Endothelial cell of umbilical vein (primary cell): ENCODE results near the gene TYW3. TPM values are rescaled to one million over a fixed set of nuclear protein-coding genes. Genes with fewer than 3 reads are reported as not detected.

ENCODE experiments used
- BruUV-seq: library from RNA; stranded (reverse); fragments of 400-500 nt; replicated peaks from 2 replicates; lab custom pipeline; 2021; lab: Mats Ljungman, UMichigan
- CTCF ChIA-PET: fragments of 300-600, 350-600 bp; sonication (Branson Sonifier 250); formaldehyde crosslinking; loops from one replicate; lab custom pipeline; 2021; ENCODE audit warnings: antibody characterized with exemption, inconsistent platforms; lab: Charles Lee
- POLR2A ChIA-PET: fragments of 300-600, 350-600 bp; sonication (Branson Sonifier 250); formaldehyde crosslinking; loops from one replicate; lab custom pipeline; 2021; ENCODE audit warnings: antibody characterized with exemption, inconsistent platforms; lab: Charles Lee
- DNase-seq: peaks from one replicate; pipeline ENCODE4 v3.0.0-alpha.2; 2011; ENCODE audit warnings: low read depth, low spot score
- FAIRE-seq: peaks from 2 replicates; lab custom pipeline; 2011; peaks lifted over from hg19 to GRCh38; lab: Jason Lieb, UNC
- H2AFZ ChIP-seq: 2 replicates; pipeline ENCODE4 v1.6.0; 2012; ENCODE audit warnings: low read depth, low read length, control low read depth, inconsistent platforms
- H3K27ac ChIP-seq: 2 replicates; pipeline ENCODE4 v1.5.1; 2011; ENCODE audit warnings: low read depth, mild to moderate bottlenecking, control low read depth, low read length, moderate library complexity; ENCODE audit not compliant: insufficient read depth
- H3K27me3 ChIP-seq, 2 experiments: 2 replicates each; pipeline versions ENCODE4 v1.6.0 to v1.6.1; 2011; ENCODE audit warnings: low read length in 2 of 2, mixed read lengths in 1 of 2; ENCODE audit not compliant: control insufficient read depth in 2 of 2, insufficient read depth in 2 of 2
- H3K36me3 ChIP-seq, 2 experiments: 2 replicates in 1 of 2; 3 replicates in 1 of 2; pipeline ENCODE4 v1.5.1; 2011; ENCODE audit warnings: low read length in 2 of 2, mild to moderate bottlenecking in 1 of 2, moderate library complexity in 1 of 2; ENCODE audit not compliant: control insufficient read depth in 2 of 2, insufficient read depth in 2 of 2; ENCODE audit errors: extremely low read depth in 1 of 2
- H3K4me1 ChIP-seq: 3 replicates; pipeline ENCODE4 v1.5.1; 2011; ENCODE audit warnings: mild to moderate bottlenecking, low read length; ENCODE audit not compliant: control insufficient read depth, insufficient read depth; ENCODE audit errors: extremely low read depth
- H3K4me2 ChIP-seq: 2 replicates; pipeline ENCODE4 v1.6.1; 2011; ENCODE audit warnings: low read length, control low read depth, mixed read lengths; ENCODE audit not compliant: insufficient read depth
- H3K4me3 ChIP-seq, 3 experiments: fragments of 200-600 bp in 1 of 3; sonication (generic), shearing (Covaris generic) in 1 of 3; replicated peaks in 1 of 3; 2 replicates each; pipeline ENCODE4 v1.5.1; 2011 to 2016; ENCODE audit warnings: control low read depth in 3 of 3, low read length in 3 of 3, mild to moderate bottlenecking in 2 of 3, inconsistent platforms in 1 of 3, low read depth in 1 of 3, moderate library complexity in 1 of 3; ENCODE audit not compliant: insufficient read depth in 1 of 3
- H3K79me2 ChIP-seq: 2 replicates; pipeline ENCODE4 v1.6.0; 2012; ENCODE audit warnings: low read length, inconsistent platforms; ENCODE audit not compliant: control insufficient read depth, insufficient read depth
- H3K9ac ChIP-seq: replicated peaks from 2 replicates; pipeline ENCODE3; 2011; ENCODE audit warnings: low read length, control low read depth; ENCODE audit not compliant: insufficient read depth; ENCODE audit errors: extremely low read depth
- H3K9me1 ChIP-seq: replicated peaks from 3 replicates; pipeline ENCODE4 v1.6.0; 2011; ENCODE audit warnings: mild to moderate bottlenecking, low read length; ENCODE audit not compliant: control insufficient read depth, insufficient read depth; ENCODE audit errors: extremely low read depth
- H3K9me3 ChIP-seq: replicated peaks from 2 replicates; pipeline ENCODE4 v1.5.1; 2012; ENCODE audit warnings: low read length, inconsistent platforms; ENCODE audit not compliant: control insufficient read depth, insufficient read depth
- H4K20me1 ChIP-seq: replicated peaks from 2 replicates; pipeline ENCODE3; 2011; ENCODE audit warnings: mild to moderate bottlenecking, low read length; ENCODE audit not compliant: control insufficient read depth, insufficient read depth; ENCODE audit errors: extremely low read depth
- JUN ChIP-seq: IDR thresholded peaks from 2 replicates; pipeline ENCODE4 v1.6.1; 2011; ENCODE audit warnings: borderline replicate concordance, low read depth; ENCODE audit not compliant: insufficient read length, insufficient read depth
- MYC ChIP-seq: IDR thresholded peaks from one replicate; pipeline ENCODE4 v1.6.1; 2011; ENCODE audit warnings: mild to moderate bottlenecking, low read depth, low read length
- POLR2A ChIP-seq: IDR thresholded peaks from 2 replicates; pipeline ENCODE4 v1.6.1; 2012; ENCODE audit warnings: low read depth, mild to moderate bottlenecking, control low read depth, low read length
- POLR2AphosphoS5 ChIP-seq: IDR thresholded peaks from 2 replicates; pipeline ENCODE4 v1.6.1; 2012; ENCODE audit warnings: low read depth, mild to moderate bottlenecking, control low read depth, low read length, moderate library complexity; ENCODE audit not compliant: insufficient read depth
- dilution Hi-C: fragments of 300-500 bp; cut with MboI; formaldehyde crosslinking; loops from one replicate; pipeline ENCODE4 v1.15.0; 2019; ENCODE audit warnings: low sequenced_read_pairs; ENCODE audit not compliant: extremely low pct_ligation_motif_present
- intact Hi-C: fragments of 100-400 bp; cut with micrococcal nuclease; formaldehyde crosslinking; loops from one replicate; pipeline ENCODE4 v1.10.0; 2022
- polyA plus RNA-seq, 4 experiments: library from polyadenylated mRNA; depleted of rRNA in 3 of 4; stranded (reverse) in 3 of 4; unstranded in 1 of 4; fragments of >200 nt; gene quantifications; 2 replicates each; pipeline versions ENCODE4 v1.2.1 to v1.2.3, GENCODE V29; 2011 to 2012; ENCODE audit warnings: missing spikeins in 1 of 4
- total RNA-seq: library from RNA; stranded (reverse); gene quantifications from 2 replicates; pipeline ENCODE4 v1.2.3, GENCODE V29; 2021
- TF ChIP-seq, protein P1 (sequence below), 2 donors: IDR thresholded peaks; 1 replicate in 1 of 2; 2 replicates in 1 of 2; pipeline ENCODE4 v1.5.1; 2011; ENCODE audit warnings: low read length in 2 of 2, mild to moderate bottlenecking in 2 of 2, moderate library complexity in 2 of 2, control low read depth in 1 of 2, inconsistent platforms in 1 of 2, low read depth in 1 of 2; ENCODE audit not compliant: insufficient read depth in 1 of 2; ENCODE audit errors: extremely low read depth in 1 of 2

TYW3 gene
- total and polyA plus RNA-seq, 2 donors (not counting 3 experiments of a cell fraction or from before 2014, with no cell fraction given) = 8.5 to 22.8 TPM

DNA sequence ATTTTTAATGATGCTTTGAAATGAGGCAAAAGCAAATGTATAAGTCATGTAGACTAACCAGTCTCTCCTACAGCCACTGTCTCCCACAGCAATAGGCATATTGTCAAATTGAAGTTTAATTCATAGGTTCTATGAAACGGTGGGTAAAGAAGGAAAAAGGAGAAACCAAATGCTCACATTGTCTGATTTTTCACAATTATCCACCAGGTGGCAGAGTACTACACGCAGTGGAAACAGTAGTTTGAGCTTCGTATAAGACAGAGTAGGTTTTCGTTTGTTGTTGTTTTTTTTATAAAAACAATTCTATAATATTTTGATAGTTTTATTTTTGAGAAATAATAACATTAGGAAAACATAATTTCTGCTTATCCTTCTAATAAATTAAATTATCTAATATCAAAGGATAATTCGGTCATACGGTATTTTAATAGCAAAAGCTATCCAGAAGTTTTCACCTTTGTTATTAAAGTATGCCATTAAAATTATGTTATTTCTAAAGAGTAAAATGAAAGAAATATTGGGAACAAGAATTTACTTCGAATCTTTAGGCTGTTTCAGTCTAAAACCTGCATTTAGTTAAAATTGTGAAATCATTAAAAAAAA is 39.1 kb downstream of the TYW3 start:
- H3K79me2 ChIP-seq = no peaks in the 10 kb centered on the region
- intact Hi-C loops = loop anchor here (1.0 to 5.0 kb wide), 3 partner anchors 365 to 860 kb away; no protein-coding TSS in a partner anchor
- no peak overlapping the region for H3K9ac ChIP-seq
- TF ChIP-seq, protein P1, sequence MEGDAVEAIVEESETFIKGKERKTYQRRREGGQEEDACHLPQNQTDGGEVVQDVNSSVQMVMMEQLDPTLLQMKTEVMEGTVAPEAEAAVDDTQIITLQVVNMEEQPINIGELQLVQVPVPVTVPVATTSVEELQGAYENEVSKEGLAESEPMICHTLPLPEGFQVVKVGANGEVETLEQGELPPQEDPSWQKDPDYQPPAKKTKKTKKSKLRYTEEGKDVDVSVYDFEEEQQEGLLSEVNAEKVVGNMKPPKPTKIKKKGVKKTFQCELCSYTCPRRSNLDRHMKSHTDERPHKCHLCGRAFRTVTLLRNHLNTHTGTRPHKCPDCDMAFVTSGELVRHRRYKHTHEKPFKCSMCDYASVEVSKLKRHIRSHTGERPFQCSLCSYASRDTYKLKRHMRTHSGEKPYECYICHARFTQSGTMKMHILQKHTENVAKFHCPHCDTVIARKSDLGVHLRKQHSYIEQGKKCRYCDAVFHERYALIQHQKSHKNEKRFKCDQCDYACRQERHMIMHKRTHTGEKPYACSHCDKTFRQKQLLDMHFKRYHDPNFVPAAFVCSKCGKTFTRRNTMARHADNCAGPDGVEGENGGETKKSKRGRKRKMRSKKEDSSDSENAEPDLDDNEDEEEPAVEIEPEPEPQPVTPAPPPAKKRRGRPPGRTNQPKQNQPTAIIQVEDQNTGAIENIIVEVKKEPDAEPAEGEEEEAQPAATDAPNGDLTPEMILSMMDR (IDR thresholded peaks at IDR 0.05; ENCODE audit: extremely low read depth in 1 of 2, insufficient read depth in 1 of 2, low read depth in 1 of 2, low read length in 2 of 2) = peak; percentile 48 to 52
- TF ChIP-seq POLR2AphosphoS5 = no peak
- FAIRE-seq (peak; percentile 59), DNase-seq (peak; percentile 58)
- H3K36me3 ChIP-seq = no peaks in the 10 kb centered on the region
- dilution Hi-C loops = no loop called here
- ChIA-PET CTCF (interaction anchor here (0.6 to 7.1 kb wide), 39 partner anchors 10 to 1045 kb away, joined by 3 to 279 read pairs (median 4); partner anchors contain the start of gene LHX8), POLR2A (no interaction called here)
- H3K9me3 ChIP-seq = no peaks in the 10 kb centered on the region
- no peaks in the 10 kb centered on the region for H3K9me1 ChIP-seq
- BruUV-seq = no TSS peak
- peak overlapping the region; percentile 11 for H3K4me2 ChIP-seq
- no peak overlapping the region for H2AFZ ChIP-seq
- H3K27me3 ChIP-seq = peaks cover 8 to 44% of the 10 kb centered on the region in 2 experiments
- no peaks in the 10 kb centered on the region for H3K4me1 ChIP-seq
- H3K27ac ChIP-seq = no peak overlapping the region
- H4K20me1 ChIP-seq = no peaks in the 10 kb centered on the region
- no peak overlapping the region for H3K4me3 ChIP-seq

DNA sequence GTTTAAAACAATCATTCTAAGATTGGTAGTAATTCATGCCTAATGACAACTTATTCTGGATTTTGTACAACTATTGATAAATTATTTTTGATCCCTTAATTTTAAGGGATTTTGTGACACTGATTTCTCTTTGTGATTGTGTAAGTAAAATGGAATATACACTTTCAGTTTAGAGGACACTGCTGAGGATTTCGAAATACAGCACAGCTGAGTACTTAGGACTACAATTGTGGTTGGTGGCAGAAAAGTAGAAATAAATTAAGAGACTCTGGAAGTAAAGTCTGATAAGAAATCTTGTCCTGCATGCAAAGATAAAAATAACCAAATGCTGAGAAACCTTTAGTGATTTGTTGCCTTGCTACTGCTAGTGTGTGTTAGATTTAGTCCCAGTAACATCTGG is 40.0 kb downstream of the TYW3 start:
- peaks cover 8 to 44% of the 10 kb centered on the region in 2 experiments for H3K27me3 ChIP-seq
- H4K20me1 ChIP-seq = no peaks in the 10 kb centered on the region
- no TSS peak for BruUV-seq
- no peak overlapping the region for H2AFZ ChIP-seq
- no peaks in the 10 kb centered on the region for H3K79me2 ChIP-seq
- FAIRE-seq (no peak), DNase-seq (no peak)
- H3K27ac ChIP-seq = no peak overlapping the region
- H3K4me1 ChIP-seq = no peaks in the 10 kb centered on the region
- H3K36me3 ChIP-seq = no peaks in the 10 kb centered on the region
- no peak overlapping the region for H3K4me2 ChIP-seq
- H3K9ac ChIP-seq = no peak overlapping the region
- no peak overlapping the region for H3K4me3 ChIP-seq
- TF ChIP-seq MYC (no peak), JUN (no peak), POLR2A (no peak)
- H3K9me1 ChIP-seq = no peaks in the 10 kb centered on the region
- intact Hi-C loops (loop anchor here (1.0 to 5.0 kb wide), 3 partner anchors 364 to 859 kb away; no protein-coding TSS in a partner anchor), dilution Hi-C loops (no loop called here)
- ChIA-PET CTCF (interaction anchor here (1.0 to 7.1 kb wide), 4 partner anchors 9 to 428 kb away, joined by 3 to 279 read pairs (median 3); no protein-coding TSS in a partner anchor), POLR2A (no interaction called here)
- no peaks in the 10 kb centered on the region for H3K9me3 ChIP-seq
